HG03108 (cell line): ENCODE data around the gene C17orf107.
"Not testable (repeated sequence)": the region's sequence is repeated elsewhere in the genome, so short reads cannot be mapped to it uniquely, and the experiment has no call there.

Experiments
- ATAC-seq: cut with Tn5 transposase; IDR thresholded peaks from one replicate; pipeline ENCODE4 v1.9.1; 2021; ENCODE audit warnings: moderate library complexity; ENCODE audit not compliant: unreplicated experiment

The C17orf107 gene

DNA sequence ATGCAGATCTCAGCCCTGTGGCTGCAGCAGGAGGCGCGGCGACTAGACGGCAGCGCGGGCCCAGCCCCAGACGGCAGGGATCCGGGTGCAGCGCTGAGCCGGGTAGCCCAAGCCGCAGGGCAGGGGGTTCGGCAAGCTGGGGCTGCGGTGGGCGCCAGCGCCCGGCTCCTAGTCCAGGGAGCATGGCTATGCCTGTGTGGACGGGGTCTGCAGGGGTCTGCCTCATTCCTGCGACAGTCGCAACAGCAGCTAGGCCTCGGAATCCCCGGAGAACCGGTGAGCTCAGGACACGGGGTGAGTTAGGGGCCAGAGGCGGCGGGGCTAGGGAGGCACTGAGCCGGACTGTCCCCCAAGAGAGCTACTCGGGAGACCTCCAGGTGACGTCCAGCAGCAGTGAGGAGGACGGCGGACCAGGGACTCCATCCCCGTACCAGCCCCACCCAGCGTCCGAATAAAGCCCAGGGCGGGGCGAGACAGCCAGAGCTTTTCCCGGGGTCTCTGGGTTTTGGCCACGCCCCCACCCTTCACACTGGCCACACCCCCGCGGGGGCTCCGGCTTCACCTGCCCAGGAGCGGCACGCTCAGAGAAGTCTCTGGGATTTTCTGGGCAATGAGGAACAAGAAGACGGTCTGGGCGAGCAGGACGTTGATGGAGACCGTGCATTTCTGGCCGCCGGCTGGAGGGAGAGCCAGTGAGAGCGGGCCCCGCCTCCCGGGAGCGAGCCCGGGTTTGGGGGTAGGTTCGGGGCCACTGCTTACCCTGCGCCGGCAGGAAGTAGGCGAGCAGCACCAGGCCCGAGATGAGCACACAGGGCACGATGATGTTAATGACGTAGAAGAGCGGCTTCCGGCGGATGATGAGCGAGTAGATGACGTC, 1.1 kb downstream of the C17orf107 start:
- ATAC-seq = no peak

DNA sequence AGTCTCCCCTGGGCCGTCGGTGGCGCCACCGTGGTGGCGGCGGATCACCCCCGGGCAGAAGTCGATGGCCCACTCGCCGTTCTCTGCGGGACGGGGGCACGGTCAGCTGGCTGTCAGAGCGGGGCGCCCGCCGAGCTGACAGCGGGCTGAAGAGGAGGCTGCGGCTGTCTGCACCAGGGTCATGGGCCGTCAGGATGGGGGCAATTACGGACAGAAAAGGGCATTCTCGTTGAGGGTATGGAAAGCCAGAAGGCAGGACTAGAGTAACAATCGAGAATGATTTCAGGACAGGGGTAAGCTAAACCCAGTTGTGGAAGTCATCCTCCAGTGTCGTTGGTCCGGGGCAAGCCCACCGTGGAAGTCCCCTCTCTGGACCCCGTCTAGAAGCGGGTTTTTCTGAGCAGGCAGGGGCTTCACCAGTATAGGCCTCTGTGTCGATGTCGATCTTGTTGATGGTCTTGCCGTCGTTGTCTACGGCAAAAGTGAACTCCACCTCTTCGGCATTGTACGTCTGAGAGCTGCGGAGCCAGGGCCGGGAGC, 1.8 kb downstream of the C17orf107 start:
- no peak for ATAC-seq

DNA sequence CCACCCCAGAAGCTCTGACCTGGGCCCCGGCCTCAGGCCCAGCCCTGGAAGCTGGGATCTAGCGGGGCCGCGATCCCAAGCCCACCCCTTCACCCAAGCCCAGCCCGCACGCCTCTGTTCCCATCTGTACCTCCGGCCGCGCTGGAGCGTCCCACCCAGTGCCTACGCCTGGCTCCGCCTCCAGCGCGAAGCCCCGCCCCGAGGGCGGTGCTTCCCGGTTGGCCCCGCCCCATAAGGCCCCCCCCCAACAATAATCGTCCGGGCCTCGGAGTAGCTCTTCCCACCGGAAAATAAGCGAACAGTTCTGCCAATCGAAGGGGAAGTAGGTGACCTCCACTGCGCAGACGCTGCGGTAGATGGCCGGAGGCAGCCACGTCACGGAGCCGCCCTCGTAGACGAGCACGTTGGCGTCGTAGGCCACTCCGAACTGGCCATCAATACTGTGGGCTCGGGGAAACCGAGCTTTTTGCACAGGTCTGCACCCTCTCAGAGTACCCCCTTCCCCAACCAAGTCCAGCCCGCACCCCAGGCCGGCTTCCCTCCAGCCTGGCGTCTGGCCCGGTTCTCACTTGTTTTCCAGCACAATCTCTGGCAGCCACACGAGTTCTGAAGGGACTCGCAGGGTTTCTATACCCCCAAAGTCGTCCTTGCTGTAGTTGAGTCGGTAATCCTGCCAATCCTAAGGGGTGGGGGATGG, 2.5 kb downstream of the C17orf107 start:
- ATAC-seq = no peak

DNA sequence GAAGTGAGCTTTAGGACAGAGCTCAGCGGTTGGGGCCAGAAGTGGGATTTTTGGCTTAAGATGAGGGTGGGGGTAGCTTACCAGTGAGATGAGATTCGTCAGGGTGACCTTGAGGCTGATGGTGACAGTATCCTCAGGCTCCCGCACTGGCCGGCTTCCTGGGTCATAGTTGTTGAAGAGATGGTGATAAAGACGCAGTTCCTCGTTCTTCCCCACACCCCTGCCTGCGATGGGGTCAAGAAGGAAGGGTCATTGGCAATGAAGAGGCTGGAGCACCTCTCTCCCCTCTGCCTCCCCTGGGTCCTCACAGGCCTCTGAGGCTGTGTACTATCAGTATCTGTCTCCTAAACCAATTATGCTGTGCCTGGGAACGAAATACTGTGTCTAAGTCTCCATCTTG, 3.2 kb downstream of the C17orf107 start:
- ATAC-seq = no peak

DNA sequence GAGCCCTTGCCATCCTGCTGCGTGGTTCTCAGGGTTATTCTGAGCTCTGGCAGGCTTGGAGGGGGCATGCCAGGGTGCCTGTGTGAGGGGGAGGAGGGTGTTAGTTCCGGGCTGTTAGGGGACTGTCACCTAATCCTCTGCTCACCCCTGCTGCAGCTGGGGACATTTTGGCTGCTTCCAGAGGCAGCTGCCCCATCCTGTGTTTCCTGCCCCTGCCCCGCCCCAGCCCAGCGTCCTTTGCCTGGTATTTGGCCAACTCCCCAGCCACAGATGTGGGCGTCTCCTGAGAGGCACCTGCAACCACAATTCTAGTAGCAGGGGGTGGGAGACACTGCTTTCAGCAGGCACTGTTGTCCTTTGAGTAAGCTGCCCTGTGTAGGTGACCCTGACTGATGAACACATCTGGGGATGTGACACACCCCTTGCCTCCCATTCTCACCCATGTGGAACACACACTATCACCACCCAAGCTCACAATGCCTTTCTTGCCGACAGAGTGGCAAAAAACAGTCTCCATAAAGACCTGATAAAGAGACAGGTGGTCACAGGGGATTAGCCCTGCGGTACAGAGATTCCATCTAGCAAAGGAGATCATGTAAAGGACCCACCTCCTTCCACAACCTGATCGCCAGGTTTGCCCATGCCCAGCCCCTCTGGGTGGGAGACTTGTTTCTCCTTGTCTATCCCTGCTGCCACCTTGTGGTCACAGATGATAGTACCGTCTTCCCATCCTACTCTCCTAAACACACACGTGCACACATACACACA, 3.9 kb downstream of the C17orf107 start, which contains the start of gene CHRNE:
CHRNE (minus strand) TSS at position 48 of the 768 bp plus-strand sequence; CDS start at position 13, 35 bp downstream.
- no peak for ATAC-seq

DNA sequence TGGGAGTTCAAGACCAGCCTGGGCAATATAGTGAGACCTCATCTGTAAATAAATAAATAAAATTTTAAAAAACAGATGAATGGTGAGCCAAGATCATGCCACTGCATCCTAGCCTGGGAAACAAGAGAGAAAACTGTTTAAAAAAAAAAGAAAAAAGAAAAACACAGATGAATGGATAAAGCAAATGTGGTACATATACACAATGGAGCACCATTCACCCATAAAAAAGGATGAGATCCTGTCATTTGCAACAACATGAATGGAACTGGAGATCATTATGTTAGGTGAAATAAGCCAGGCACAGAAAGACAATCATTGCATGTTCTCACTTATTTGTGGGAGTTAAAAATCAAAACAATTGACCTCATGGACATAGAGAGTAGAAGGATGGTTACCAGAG, 7.3 kb downstream of the C17orf107 start:
- not testable (repeated sequence) for ATAC-seq

DNA sequence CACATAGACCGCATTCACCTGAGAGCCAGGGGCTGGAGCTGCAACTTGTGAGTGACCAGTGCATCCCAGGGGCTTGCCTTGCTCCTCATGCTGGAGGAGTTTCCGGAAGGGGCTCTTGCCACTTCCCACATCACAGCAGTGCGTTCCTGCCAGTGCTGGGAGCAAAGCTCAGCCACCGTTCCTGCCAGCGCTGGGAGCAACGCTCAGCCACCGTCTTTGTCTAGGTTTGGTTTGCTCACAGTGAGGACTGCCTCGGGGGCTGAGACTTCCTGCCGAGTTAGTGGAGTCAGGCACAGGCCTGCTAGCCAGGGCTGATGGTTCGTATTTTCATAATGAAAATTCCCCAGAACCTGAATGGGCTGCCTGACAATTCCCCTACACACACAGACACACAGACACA, 9.0 kb downstream of the C17orf107 start:
- ATAC-seq = no peak

DNA sequence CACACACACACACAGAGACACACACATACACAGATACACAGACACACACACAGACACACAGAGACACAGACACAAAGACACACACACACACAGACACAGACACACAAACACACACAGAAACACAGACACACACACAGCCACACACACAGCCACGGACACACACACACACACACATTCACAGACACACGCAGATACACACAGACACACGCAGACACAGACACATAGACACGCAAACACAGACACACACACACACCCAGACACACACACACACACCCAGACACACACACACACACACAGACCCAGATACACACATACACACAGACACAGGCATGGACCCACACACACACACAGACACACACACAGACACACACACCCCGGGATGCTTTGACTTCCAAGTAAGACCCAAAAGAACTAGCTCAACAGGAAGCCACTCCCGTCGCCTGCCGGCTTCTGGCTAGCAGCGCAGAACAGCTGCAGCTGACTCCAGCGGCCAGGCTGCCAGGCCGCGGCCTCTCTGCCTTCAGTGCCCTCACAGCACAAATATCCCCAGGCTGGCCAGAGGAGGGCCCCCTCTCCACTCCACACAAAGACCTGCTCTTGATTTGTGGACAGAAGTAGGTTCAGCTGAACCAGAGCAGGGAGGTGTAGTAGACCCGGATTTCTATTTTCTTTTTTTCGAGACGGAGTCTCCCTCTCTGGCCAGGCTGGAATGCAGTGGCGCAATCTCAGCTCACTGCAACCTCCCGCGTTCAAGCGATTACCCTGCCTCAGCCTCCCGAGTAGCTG, 9.6 kb downstream of the C17orf107 start:
- ATAC-seq = peak; percentile 77

DNA sequence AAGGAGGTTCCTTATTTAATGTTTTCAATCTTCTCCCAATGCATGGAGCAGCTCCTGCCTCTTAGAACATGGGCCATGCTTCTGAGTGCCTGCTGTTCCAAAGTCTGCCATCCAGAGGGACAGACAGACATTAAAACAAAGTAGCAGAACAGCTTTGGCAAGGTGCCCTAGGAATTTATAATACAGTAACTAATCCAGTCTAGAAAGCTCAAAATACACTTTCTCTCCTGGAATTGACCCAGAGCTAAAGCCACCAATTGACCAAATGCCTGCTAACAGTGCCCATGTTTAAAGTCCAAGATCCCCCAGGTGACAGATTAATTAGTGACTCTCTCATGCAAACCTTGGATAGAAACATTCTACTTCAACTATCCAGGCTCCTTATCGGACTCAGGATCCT, 14.7 kb downstream of the C17orf107 start:
- no peak for ATAC-seq

DNA sequence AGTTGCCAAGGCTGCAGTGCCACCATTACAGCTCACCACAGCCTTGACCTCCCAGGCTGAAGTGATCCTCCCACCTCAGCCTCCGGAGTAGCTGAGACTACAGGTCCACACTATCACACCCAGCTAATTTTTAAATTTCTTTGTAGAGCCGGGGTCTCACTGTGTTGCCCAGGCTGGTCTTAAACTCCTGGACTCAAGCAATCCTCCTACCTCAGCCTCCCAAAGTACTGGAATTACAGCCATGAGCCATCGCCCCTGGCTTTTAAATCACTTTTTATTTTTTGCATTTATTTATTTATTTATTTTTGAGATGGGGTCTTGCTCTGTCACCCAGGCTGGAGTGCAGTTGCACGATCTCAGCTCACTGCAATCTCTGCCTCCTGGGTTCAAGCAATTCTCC, 15.2 kb downstream of the C17orf107 start:
- ATAC-seq = not testable (repeated sequence)

DNA sequence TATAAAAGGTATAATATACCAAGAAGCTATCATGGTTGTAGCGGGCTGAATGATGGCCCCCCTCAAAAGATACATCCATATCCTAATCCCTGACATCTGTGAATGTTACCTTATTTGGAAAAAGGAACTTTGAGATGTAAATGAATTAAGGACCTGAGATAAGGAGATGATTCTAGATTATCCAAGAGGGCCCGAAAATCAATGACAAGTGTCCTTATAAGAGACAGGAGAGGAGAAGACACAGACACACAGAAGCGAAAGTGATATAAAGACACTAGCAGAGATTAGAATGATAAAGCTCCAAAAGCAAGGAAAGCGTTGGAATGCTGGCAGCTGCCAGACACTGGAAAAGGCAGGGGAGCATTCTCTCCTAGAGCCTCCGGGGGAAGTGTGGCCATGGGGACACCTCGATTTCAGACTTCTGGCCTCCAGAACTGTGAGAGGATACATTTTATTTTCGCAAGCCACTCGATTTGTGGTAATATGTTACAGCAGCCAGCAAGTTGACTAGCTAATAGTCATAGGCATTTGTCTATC, 20.2 kb downstream of the C17orf107 start:
- ATAC-seq = no peak

DNA sequence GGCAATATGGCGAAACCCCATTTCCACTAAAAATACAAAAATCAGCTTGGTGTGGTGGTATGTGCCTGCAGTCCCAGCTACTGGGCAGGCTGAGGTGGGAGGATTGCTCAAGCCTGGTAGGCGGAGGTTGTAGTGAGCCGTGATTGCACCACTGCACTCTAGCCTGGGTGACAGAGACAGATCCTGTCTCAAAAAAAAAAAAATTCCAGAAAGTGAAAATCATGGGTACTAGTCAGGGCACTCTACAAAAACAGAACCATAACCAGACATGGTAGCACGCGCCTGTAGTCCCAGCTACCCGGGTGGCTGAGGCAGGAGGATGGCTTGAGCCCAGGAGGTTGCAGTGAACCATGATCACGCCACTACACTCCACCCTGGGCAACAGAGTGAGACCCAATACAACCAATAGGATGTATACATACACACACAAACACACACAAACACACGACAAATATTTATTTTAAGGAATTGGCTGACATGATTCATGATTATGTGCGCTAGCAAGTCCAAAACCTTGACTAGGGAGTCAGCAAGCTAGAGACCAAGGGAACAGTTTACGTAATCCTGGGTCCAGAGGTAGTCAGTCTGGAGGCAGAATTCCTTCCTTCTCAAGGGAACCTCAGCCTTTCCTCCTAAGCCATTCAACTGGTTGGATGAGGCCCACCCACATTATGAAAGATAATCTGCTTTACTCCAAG, 21.2 kb downstream of the C17orf107 start:
- ATAC-seq = no peak

DNA sequence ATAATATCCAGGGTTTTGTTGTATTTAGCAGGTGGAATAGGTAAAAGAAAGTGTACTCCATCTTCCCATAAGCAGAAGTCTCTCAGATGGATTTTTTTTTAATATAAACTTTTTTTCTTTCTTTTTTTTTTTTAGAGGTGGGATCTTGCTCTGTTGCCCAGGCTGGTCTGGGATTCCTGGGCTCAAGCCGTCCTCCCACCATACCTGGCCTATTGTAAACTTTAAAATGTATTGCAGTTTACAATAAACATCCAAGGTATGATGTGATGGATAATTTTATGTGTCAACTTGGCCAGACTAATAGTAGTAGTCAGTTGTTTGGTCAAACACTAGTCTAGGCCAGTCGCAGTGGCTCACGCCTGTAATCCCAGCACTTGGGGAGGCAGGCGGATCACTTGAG, 22.0 kb downstream of the C17orf107 start:
- ATAC-seq = no peak

DNA sequence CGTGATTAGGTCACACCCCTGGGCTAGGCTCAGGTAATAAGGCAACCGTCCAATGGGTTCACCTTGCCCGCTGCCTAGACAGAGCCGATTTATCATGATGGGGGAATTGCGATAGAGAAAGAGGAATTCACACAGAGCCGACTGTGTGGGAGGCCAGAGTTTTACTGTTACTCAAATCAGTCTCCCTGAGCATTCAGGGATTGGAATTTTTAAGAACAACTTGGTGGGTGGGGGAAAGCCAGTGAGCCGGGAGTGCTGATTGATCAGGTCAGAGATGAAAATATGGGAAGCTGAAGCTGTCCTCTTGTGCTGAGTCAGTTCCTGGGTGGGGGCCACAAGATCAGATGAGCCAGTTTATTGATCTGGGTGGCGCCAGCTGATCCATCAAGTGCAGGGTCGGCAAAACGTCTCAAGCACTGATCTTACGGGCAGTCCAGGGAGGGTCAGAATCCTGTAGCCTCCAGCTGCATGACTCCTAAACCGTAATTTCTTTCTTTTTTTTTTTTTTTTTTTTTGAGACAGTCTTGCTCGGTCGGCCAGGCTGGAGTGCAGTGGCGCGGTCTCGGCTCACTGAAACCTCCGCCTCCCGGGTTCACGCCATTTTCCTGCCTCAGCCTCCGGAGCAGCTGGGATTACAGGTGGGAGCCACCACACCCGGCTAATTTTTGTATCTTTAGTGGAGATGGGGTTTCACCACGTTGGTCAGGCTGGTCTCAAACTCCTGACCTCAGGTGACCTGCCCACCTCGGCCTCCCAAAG, 27.4 kb downstream of the C17orf107 start:
- not testable (repeated sequence) for ATAC-seq

DNA sequence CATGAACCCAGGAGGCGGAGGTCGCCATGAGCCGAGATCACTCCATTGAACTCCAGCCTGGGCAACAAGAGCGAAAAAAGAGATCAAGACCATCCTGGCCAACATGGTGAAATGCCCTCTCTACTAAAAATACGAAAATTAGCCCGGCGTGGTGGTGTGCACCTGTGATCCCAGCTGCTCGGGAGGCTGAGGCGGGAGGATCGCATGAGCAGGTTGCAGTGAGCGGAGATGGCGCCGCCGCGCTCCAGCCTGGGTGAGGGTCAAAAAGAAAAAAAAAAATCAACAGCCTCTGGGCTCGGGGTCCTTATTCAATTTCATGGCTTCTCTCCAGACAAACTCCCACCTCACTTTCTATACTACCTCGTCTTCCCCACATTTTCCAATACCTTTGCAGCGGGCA, 29.5 kb downstream of the C17orf107 start:
- ATAC-seq = no peak

DNA sequence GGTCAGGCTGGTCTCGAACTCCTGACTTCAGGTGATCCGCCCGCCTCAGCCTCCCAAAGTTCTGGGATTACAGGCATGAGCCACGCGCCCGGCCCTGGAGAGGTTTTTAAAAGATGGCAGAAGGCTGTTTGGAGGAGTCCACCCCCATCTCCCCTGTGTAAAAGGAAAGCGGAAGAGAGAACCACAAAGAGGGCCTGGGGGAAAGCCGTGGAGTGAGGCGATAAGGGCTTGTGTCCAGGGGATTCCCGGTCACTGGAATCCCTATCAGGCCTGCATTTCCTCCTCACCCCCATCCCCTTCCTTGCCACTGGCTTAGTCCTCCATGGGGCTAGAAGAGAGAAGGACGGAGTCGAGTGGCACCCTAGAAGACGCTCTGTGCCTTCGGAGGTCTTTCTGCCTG, 32.6 kb downstream of the C17orf107 start, which contains the start of gene GP1BA:
GP1BA (plus strand) TSS at position 315 of the 400 bp plus-strand sequence. CDS start 328 bp downstream, outside the sequence.
- ATAC-seq = no peak

DNA sequence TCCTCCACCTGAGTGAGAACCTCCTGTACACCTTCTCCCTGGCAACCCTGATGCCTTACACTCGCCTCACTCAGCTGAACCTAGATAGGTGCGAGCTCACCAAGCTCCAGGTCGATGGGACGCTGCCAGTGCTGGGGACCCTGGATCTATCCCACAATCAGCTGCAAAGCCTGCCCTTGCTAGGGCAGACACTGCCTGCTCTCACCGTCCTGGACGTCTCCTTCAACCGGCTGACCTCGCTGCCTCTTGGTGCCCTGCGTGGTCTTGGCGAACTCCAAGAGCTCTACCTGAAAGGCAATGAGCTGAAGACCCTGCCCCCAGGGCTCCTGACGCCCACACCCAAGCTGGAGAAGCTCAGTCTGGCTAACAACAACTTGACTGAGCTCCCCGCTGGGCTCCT, 33.4 kb downstream of the C17orf107 start:
- no peak for ATAC-seq

DNA sequence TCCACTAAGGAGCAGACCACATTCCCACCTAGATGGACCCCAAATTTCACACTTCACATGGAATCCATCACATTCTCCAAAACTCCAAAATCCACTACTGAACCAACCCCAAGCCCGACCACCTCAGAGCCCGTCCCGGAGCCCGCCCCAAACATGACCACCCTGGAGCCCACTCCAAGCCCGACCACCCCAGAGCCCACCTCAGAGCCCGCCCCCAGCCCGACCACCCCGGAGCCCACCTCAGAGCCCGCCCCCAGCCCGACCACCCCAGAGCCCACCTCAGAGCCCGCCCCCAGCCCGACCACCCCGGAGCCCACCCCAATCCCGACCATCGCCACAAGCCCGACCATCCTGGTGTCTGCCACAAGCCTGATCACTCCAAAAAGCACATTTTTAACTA, 34.3 kb downstream of the C17orf107 start:
- ATAC-seq = no peak
